ENCODE data around the gene ABHD14A. TPM values are rescaled to one million over a fixed set of nuclear protein-coding genes. Genes with fewer than 3 reads are reported as not detected.

The ABHD14A gene
- total RNA-seq, 4 donors from 2014 or later: 8.7 to 37.9 (median 29.9) TPM

DNA sequence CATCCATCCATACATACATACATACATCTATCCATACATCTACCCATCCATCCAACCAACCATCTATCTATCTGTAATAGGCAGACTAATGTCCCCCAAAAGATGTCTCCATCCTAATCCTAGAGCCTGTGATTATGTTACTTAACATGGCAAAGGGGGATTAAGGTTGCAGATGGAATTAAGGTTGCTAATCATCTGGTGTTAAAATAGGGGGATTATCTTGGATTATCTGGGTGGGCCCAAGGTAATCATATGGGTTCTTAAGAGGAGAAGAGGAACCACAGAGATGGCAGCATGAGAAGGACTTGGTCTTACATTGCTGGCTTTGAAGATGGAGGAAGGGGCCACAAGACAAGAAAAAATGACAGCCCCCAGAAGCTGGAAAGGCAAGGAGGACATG lies 35.6 kb downstream of the ABHD14A start:
- Histone ChIP-seq H3K27ac (peak overlapping the region in 1 of 4 donors; percentile 98), H3K27me3 (no peaks in the 10 kb centered on the region), H3K36me3 (no peaks in the 10 kb centered on the region), H3K9me3 (no peaks in the 10 kb centered on the region), H3K4me1 (peaks cover 45 to 68% of the 10 kb centered on the region in 2 donors), H3K4me3 (no peak overlapping the region)
- no peak for TF ChIP-seq POLR2A (IDR thresholded peaks at IDR 0.05)
- TF ChIP-seq, protein P1, sequence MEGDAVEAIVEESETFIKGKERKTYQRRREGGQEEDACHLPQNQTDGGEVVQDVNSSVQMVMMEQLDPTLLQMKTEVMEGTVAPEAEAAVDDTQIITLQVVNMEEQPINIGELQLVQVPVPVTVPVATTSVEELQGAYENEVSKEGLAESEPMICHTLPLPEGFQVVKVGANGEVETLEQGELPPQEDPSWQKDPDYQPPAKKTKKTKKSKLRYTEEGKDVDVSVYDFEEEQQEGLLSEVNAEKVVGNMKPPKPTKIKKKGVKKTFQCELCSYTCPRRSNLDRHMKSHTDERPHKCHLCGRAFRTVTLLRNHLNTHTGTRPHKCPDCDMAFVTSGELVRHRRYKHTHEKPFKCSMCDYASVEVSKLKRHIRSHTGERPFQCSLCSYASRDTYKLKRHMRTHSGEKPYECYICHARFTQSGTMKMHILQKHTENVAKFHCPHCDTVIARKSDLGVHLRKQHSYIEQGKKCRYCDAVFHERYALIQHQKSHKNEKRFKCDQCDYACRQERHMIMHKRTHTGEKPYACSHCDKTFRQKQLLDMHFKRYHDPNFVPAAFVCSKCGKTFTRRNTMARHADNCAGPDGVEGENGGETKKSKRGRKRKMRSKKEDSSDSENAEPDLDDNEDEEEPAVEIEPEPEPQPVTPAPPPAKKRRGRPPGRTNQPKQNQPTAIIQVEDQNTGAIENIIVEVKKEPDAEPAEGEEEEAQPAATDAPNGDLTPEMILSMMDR (IDR thresholded peaks at IDR 0.05 in 4 of 5, conservative IDR thresholded peaks at IDR 0.05 in 1 of 5): no peak
- DNase-seq: no peak
- in situ Hi-C loops (cut with MboI; ENCODE audit: low sequenced_read_pairs in 4 of 4) (no loop called here), intact Hi-C loops (cut with DNase I; ENCODE audit: low total_unique reads) (no loop called here)
- no peak for ATAC-seq

DNA sequence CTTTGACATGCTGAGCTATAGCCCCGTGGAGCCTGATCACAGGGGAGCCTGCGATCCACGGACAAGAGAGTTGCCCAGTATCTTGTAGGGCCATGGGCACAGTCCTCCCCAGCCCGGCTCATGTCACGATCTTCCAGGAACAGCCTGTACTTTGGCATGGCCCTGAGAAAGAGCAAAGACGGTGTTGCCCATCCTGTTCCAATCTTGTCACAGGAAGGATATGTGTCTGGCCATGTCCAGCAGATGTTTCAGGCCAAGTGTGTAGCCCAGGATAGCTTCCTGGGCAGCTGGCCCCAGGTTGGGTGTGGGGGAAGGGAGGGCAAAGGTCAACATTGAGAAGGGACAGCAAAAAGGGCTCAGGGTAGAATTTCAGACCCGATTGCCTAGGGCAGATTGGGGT lies 37.8 kb downstream of the ABHD14A start:
- in situ Hi-C loops (cut with MboI; ENCODE audit: low sequenced_read_pairs in 4 of 4) (no loop called here), intact Hi-C loops (cut with DNase I; ENCODE audit: low total_unique reads) (loop anchor here (2.0 kb wide), 1 partner anchor 44 kb away; the partner anchor contains the start of gene DUSP7)
- TF ChIP-seq, protein P1 (IDR thresholded peaks at IDR 0.05 in 4 of 5, conservative IDR thresholded peaks at IDR 0.05 in 1 of 5): no peak
- peak in 1 of 2 donors; percentile 34 for TF ChIP-seq POLR2A (IDR thresholded peaks at IDR 0.05)
- no peak overlapping the region for H3K4me3 ChIP-seq
- H3K27ac ChIP-seq: peak overlapping the region; percentile 95 to 98 (median 96)
- no peaks in the 10 kb centered on the region for H3K36me3 ChIP-seq
- DNase-seq: peak; percentile 87 to 93
- ATAC-seq: peak; percentile 86 to 94
- no peaks in the 10 kb centered on the region for H3K9me3 ChIP-seq
- H3K4me1 ChIP-seq: peaks cover 43 to 63% of the 10 kb centered on the region in 2 donors
- H3K27me3 ChIP-seq: no peaks in the 10 kb centered on the region

DNA sequence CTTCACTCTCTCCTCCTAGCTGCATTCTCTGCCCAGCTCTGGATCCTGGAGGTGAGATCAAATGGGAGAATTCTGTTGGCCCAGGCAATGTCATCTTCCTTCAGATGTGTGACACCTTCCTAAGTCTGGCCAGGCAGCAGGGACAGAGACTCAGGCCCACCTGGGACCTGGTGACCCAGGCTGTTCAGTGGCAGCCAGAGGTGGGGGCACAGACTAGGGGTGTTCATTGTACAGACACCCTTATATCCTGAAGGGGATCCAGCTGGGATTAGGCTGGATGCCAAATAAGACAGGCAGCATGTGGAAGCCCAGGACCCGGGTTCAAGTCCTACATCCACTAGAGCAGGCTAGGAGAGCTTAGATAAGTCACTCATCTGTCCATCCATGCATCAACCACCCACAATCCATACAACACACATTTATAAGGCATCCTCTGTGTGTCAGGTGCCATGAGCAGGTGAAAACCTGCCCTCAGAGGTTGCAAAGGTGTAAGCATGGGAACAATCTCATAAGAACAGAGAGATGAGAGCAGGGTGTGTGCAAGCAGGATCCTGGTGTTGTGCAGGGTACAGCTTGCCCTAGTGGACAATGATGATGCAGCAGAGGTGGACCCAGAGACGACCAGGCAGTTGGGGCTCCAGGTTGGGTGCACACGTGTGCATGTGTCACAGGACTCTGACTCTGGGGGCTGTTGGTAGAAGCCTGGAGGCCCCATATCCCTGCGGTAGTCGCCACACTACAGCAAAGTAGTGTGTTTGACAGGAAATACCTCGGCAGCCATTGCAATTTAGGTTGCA lies 39.1 kb downstream of the ABHD14A start:
- ATAC-seq (no peak), DNase-seq (no peak)
- Histone ChIP-seq H3K9me3 (no peaks in the 10 kb centered on the region), H3K27me3 (no peaks in the 10 kb centered on the region), H3K36me3 (no peaks in the 10 kb centered on the region), H3K27ac (peak overlapping the region; percentile 95 to 98 (median 96)), H3K4me3 (no peak overlapping the region), H3K4me1 (peaks cover 50 to 73% of the 10 kb centered on the region in 2 donors)
- intact Hi-C loops (cut with DNase I; ENCODE audit: low total_unique reads): loop anchor here (2.0 kb wide), 1 partner anchor 43 kb away; the partner anchor contains the start of gene DUSP7
- no peak for TF ChIP-seq POLR2A (IDR thresholded peaks at IDR 0.05)
- TF ChIP-seq, protein P1 (IDR thresholded peaks at IDR 0.05 in 4 of 5, conservative IDR thresholded peaks at IDR 0.05 in 1 of 5): no peak
- in situ Hi-C loops (cut with MboI; ENCODE audit: low sequenced_read_pairs in 4 of 4): no loop called here

DNA sequence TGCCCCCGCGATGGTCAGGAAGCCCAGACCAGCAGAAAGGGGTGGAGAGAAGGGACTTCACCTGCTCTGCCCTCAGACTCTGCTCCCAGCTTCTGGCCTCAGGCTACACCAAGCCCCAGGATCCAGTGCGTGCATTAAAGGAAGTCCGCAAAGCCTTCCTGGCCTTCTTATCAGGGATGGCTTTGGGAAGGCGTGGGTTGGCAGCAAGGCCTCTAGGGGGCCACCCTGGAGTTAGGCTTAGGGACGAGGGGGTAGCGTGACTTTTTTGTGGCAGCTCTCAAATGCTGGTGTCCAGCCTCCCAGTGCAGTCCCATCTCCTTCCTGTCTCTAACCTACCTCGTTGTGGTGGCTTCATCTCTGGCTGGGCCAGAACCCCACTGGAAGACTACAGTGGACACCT lies 39.7 kb downstream of the ABHD14A start:
- Histone ChIP-seq H3K27me3 (no peaks in the 10 kb centered on the region), H3K4me1 (peaks cover 56 to 76% of the 10 kb centered on the region in 2 donors), H3K27ac (peak overlapping the region; percentile 95 to 98 (median 96)), H3K9me3 (no peaks in the 10 kb centered on the region), H3K36me3 (no peaks in the 10 kb centered on the region), H3K4me3 (no peak overlapping the region)
- in situ Hi-C loops (cut with MboI; ENCODE audit: low sequenced_read_pairs in 4 of 4) (no loop called here), intact Hi-C loops (cut with DNase I; ENCODE audit: low total_unique reads) (no loop called here)
- no peak for ATAC-seq
- DNase-seq: no peak
- TF ChIP-seq POLR2A (IDR thresholded peaks at IDR 0.05): no peak

DNA sequence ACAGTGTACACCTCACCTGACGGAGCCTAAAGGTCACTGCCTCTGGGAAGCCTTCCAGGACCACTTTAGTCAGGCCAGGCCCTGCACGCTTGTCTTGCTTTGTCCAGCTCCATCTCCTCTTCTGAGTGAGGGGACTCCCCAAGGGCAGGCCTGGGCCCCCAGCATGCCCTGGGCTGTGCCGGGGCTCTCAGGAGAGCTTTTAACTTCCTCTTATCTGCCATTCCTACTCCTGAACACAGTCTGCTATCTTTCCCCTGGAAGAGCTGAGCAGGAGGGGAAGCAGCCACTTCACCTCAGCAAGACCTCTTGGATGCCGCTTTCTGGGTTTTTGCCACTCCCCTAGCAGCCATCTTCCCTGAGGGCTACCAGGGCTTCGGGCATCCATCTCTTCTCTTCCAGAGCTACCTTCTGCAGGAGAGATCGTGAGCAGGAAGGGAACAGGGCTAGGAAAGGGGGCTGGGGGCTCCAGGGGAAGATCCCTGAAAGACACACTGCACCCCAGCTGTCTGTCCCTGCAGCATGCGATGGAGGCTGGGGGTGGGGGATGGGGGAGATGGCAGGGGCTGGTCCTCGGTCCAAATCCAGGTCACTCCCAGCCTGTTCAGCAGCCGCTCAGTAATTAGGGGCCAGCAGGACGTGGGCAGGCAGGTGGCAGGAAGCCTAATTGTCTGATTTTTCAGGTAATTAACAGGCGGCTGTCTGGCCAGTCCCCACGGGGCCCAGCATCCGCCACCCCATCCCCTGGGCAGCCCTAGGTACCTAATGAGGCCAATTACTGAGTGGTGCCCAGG lies 40.8 kb downstream of the ABHD14A start:
- in situ Hi-C loops (cut with MboI; ENCODE audit: low sequenced_read_pairs in 4 of 4): no loop called here
- H3K27ac ChIP-seq: peak overlapping the region; percentile 95 to 98 (median 96)
- DNase-seq (no peak), ATAC-seq (no peak)
- H3K9me3 ChIP-seq: no peaks in the 10 kb centered on the region
- no peaks in the 10 kb centered on the region for H3K27me3 ChIP-seq
- H3K4me1 ChIP-seq: peaks cover 65 to 84% of the 10 kb centered on the region in 2 donors
- intact Hi-C loops (cut with DNase I; ENCODE audit: low total_unique reads): no loop called here
- TF ChIP-seq, protein P1 (IDR thresholded peaks at IDR 0.05 in 4 of 5, conservative IDR thresholded peaks at IDR 0.05 in 1 of 5): no peak
- no peak for TF ChIP-seq POLR2A (IDR thresholded peaks at IDR 0.05)
- H3K4me3 ChIP-seq: no peak overlapping the region
- no peaks in the 10 kb centered on the region for H3K36me3 ChIP-seq
